K562 (cell line): ENCODE data around the gene POLN. TPM values are rescaled to one million over a fixed set of nuclear protein-coding genes. Genes with fewer than 3 reads are reported as not detected.
A peak's percentile ranks its signal among the peaks of the same experiment; 100 is the strongest.

ENCODE experiments used
- ATAC-seq: fragments of 200-7000 bp; cut with Tn5 transposase; 3 replicates; pipeline ENCODE4 v1.9.1; 2020; ENCODE audit warnings: moderate library complexity
- BruUV-seq: library from RNA; stranded (reverse); fragments of 400-500 nt; replicated peaks from 2 replicates; lab custom pipeline; 2021; lab: Mats Ljungman, UMichigan
- CTCF ChIA-PET: fragments of 300-600 bp; formaldehyde crosslinking; extraction: SDS; loops from one replicate; lab custom pipeline; 2021; ENCODE audit warnings: low intra/inter-chr PET ratio; lab: Yijun Ruan, JAX
- POLR2A ChIA-PET: fragments of 300-600, 350-650 bp; sonication (Branson Sonifier 250); formaldehyde crosslinking; extraction: SDS; loops from one replicate; lab custom pipeline; 2021; ENCODE audit warnings: antibody characterized with exemption, inconsistent platforms; lab: Yijun Ruan, JAX
- DNase-seq, 4 experiments: peaks; one replicate each; pipeline versions ENCODE4 v3.0.0 to v3.0.0-alpha.2; 2011 to 2018; ENCODE audit warnings: low spot score in 3 of 4, mixed read lengths in 3 of 4; ENCODE audit errors: extremely low read depth in 1 of 4
- FAIRE-seq: peaks from 2 replicates; lab custom pipeline; 2011; peaks lifted over from hg19 to GRCh38; lab: Jason Lieb, UNC
- H2AFZ ChIP-seq: 2 replicates; pipeline ENCODE4 v1.6.0; 2011; ENCODE audit warnings: low read depth, low read length, control low read depth, inconsistent platforms
- H3K27ac ChIP-seq: fragments of 200-600 bp; 3 replicates; pipeline ENCODE4 v1.8.0; 2011; ENCODE audit warnings: low read depth, mild to moderate bottlenecking, control low read depth, inconsistent platforms, low read length, moderate library complexity, mixed read lengths; ENCODE audit errors: extremely low read depth
- H3K27me3 ChIP-seq, 2 experiments: fragments of 300-600 bp in 1 of 2; 2 replicates in 1 of 2; 3 replicates in 1 of 2; pipeline versions ENCODE4 v1.6.0 to v1.8.0; 2011; ENCODE audit warnings: inconsistent platforms in 2 of 2, low read length in 2 of 2, mild to moderate bottlenecking in 1 of 2, mixed read lengths in 1 of 2, moderate library complexity in 1 of 2; ENCODE audit not compliant: control insufficient read depth in 2 of 2, insufficient read depth in 2 of 2
- H3K36me3 ChIP-seq: fragments of 300-600 bp; 3 replicates; pipeline ENCODE4 v1.8.0; 2011; ENCODE audit warnings: mild to moderate bottlenecking, low read length, inconsistent platforms; ENCODE audit not compliant: control insufficient read depth, insufficient read depth
- H3K4me1 ChIP-seq, 2 experiments: fragments of 200-600 bp in 1 of 2; replicated peaks in 1 of 2; 2 replicates in 1 of 2; 3 replicates in 1 of 2; pipeline versions ENCODE4 v1.5.1 to v1.8.0; 2011; ENCODE audit warnings: inconsistent platforms in 2 of 2, low read length in 2 of 2, mild to moderate bottlenecking in 1 of 2, mixed read lengths in 1 of 2, moderate library complexity in 1 of 2; ENCODE audit not compliant: control insufficient read depth in 2 of 2, insufficient read depth in 2 of 2
- H3K4me2 ChIP-seq: 2 replicates; pipeline ENCODE4 v1.6.1; 2011; ENCODE audit warnings: low read length, control low read depth, inconsistent platforms, mixed read lengths; ENCODE audit not compliant: insufficient read depth
- H3K4me3 ChIP-seq: fragments of 200-600 bp; sonication (generic), shearing (Covaris generic); 2 replicates; pipeline ENCODE4 v1.5.1; 2016; ENCODE audit warnings: control low read depth, inconsistent platforms
- H3K79me2 ChIP-seq: fragments of 200-600 bp; 3 replicates; pipeline ENCODE4 v1.8.0; 2011; ENCODE audit warnings: low read length, inconsistent platforms; ENCODE audit not compliant: control insufficient read depth, insufficient read depth
- H3K9ac ChIP-seq, 2 experiments: 2 replicates each; pipeline versions ENCODE4 v1.6.0 to v1.6.1; 2011; ENCODE audit warnings: low read depth in 2 of 2, low read length in 2 of 2, control low read depth in 1 of 2, inconsistent platforms in 1 of 2, mild to moderate bottlenecking in 1 of 2, mixed read lengths in 1 of 2; ENCODE audit not compliant: insufficient read depth in 1 of 2
- H3K9me1 ChIP-seq: one replicate; pipeline ENCODE4 v1.6.0; 2011; ENCODE audit warnings: inconsistent platforms, mild to moderate bottlenecking, low read length, moderate library complexity; ENCODE audit not compliant: control insufficient read depth, insufficient read depth
- H3K9me3 ChIP-seq: replicated peaks from 2 replicates; pipeline ENCODE4 v1.5.1; 2011; ENCODE audit warnings: low read depth, low read length, inconsistent platforms; ENCODE audit not compliant: control insufficient read depth, insufficient read depth
- H4K20me1 ChIP-seq: replicated peaks from 2 replicates; pipeline ENCODE4 v1.6.1; 2011; ENCODE audit warnings: low read length, inconsistent platforms, mixed read lengths; ENCODE audit not compliant: control insufficient read depth, insufficient read depth
- ADNP ChIP-seq: fragments of 200-800 bp; sonication (Bioruptor generic); IDR thresholded peaks from 2 replicates; pipeline ENCODE4 v1.6.1; 2016; ENCODE audit warnings: missing genetic modification characterization, missing compliant biosample characterization
- ARID1B ChIP-seq: fragments of 450-650 bp; IDR thresholded peaks from 2 replicates; pipeline ENCODE4 v1.6.1; 2016; ENCODE audit warnings: antibody characterized with exemption, mild to moderate bottlenecking, inconsistent platforms
- ARNT ChIP-seq, 2 experiments: fragments of 450-650 bp; IDR thresholded peaks; 2 replicates each; pipeline ENCODE4 v1.6.1; 2016; ENCODE audit warnings: mild to moderate bottlenecking in 1 of 2
- BRD9 ChIP-seq: fragments of 450-650 bp; IDR thresholded peaks from 2 replicates; pipeline ENCODE4 v1.6.1; 2018; ENCODE audit warnings: low read depth; ENCODE audit not compliant: partially characterized antibody
- CBFA2T3 ChIP-seq: fragments of 450-650 bp; IDR thresholded peaks from 2 replicates; pipeline ENCODE4 v1.6.1; 2017
- COPS2 ChIP-seq: fragments of 450-650 bp; conservative IDR thresholded peaks from 2 replicates; pipeline ENCODE4 v1.6.1; 2016; ENCODE audit warnings: mild to moderate bottlenecking, moderate library complexity
- DDX20 ChIP-seq: fragments of 450-650 bp; IDR thresholded peaks from 2 replicates; pipeline ENCODE4 v1.6.1; 2016; ENCODE audit warnings: missing genetic modification characterization, low read depth, mild to moderate bottlenecking, missing compliant biosample characterization, moderate library complexity
- ESRRA ChIP-seq: fragments of 450-650 bp; IDR thresholded peaks from 2 replicates; pipeline ENCODE4 v1.6.1; 2014; ENCODE audit warnings: low read depth, mild to moderate bottlenecking, moderate library complexity, borderline replicate concordance
- FOS ChIP-seq: IDR thresholded peaks from 3 replicates; pipeline ENCODE4 v1.6.1; 2011; ENCODE audit not compliant: insufficient read length; ENCODE audit errors: extremely low read depth
- FOXK1 ChIP-seq: sonication (generic); formaldehyde crosslinking; IDR thresholded peaks from 2 replicates; pipeline ENCODE4 v1.8.0; 2022; ENCODE audit warnings: missing genetic modification reagents, mild to moderate bottlenecking, borderline replicate concordance
- GTF2A2 ChIP-seq: IDR thresholded peaks from 2 replicates; pipeline ENCODE4 v1.6.1; 2016; ENCODE audit warnings: mild to moderate bottlenecking, missing genetic modification characterization, missing compliant biosample characterization
- RAD51 ChIP-seq: fragments of 450-650 bp; IDR thresholded peaks from 2 replicates; pipeline ENCODE4 v1.7.1; 2016; ENCODE audit warnings: low read depth, mild to moderate bottlenecking, borderline replicate concordance
- SNIP1 ChIP-seq: fragments of 450-650 bp; IDR thresholded peaks from 2 replicates; pipeline ENCODE4 v1.7.1; 2017; ENCODE audit warnings: low read depth, mild to moderate bottlenecking
- SP2 ChIP-seq: IDR thresholded peaks from 2 replicates; pipeline ENCODE4 v1.6.1; 2011; ENCODE audit warnings: mild to moderate bottlenecking, low read depth, low read length, moderate library complexity; ENCODE audit not compliant: poor library complexity, severe bottlenecking; ENCODE audit errors: extremely low read depth
- TEAD4 ChIP-seq, 2 experiments: sonication (generic) in 1 of 2; formaldehyde crosslinking in 1 of 2; IDR thresholded peaks; 2 replicates each; pipeline versions ENCODE4 v1.6.1 to v1.8.0; 2012 to 2022; ENCODE audit warnings: borderline replicate concordance in 1 of 2, inconsistent platforms in 1 of 2, low read length in 1 of 2, mild to moderate bottlenecking in 1 of 2, missing genetic modification reagents in 1 of 2
- ZNF324 ChIP-seq: fragments of 250-450 bp; sonication (Bioruptor Pico); IDR thresholded peaks from 2 replicates; pipeline ENCODE4 v1.4.0; 2020; ENCODE audit warnings: mild to moderate bottlenecking
- ZNF695 ChIP-seq: fragments of 450-650 bp; formaldehyde crosslinking; IDR thresholded peaks from 2 replicates; pipeline ENCODE4 v1.4.0; 2020; ENCODE audit warnings: mild to moderate bottlenecking, moderate library complexity
- WGBS: fragments of 100-300 bp; shearing (Covaris generic); methylation state at CpG from one replicate; pipeline ENCODE4 v1.1.6; 2016; ENCODE audit warnings: low coverage, mixed read lengths; ENCODE audit not compliant: insufficient coverage; ENCODE audit errors: missing lambda C conversion rate; 5-methylcytosine and 5-hydroxymethylcytosine counted together
- in situ Hi-C: fragments of 300-500 bp; cut with MboI; formaldehyde crosslinking; loops from 4 replicates; pipeline ENCODE4 v1.15.0; 2018; ENCODE audit warnings: inconsistent platforms, mixed read lengths
- intact Hi-C: fragments of 100-400 bp; cut with micrococcal nuclease; formaldehyde crosslinking; loops from 2 replicates; pipeline ENCODE4 v1.14.2; 2022
- polyA plus RNA-seq, 8 experiments: library from polyadenylated mRNA; depleted of rRNA in 4 of 8; stranded (reverse) in 5 of 8; unstranded in 3 of 8; fragments of >200 nt; fragmentation: Nextera tagmentation in 2 of 8; fragmentation: Illumina TruSeq in 1 of 8; extraction: Ambion mirVana in 2 of 8; extraction: Trizol in 1 of 8; gene quantifications; 2 replicates each; pipeline versions ENCODE4 v1.2.1 to v1.2.3, GENCODE V29; 2011 to 2014; ENCODE audit warnings: inconsistent platforms in 1 of 8, missing spikeins in 1 of 8
- total RNA-seq, 7 experiments: library from RNA; depleted of rRNA in 6 of 7; stranded (reverse); fragments of >200 nt in 6 of 7; fragmentation: Illumina TruSeq in 2 of 7; extraction: Trizol in 2 of 7; gene quantifications; 2 replicates each; pipeline versions ENCODE4 v1.2.1 to v1.2.3, GENCODE V29; 2011 to 2021; ENCODE audit warnings: low replicate concordance in 1 of 7
- TF ChIP-seq, protein P1 (sequence below): fragments of 250-450 bp; sonication (Bioruptor Pico); IDR thresholded peaks from 2 replicates; pipeline ENCODE4 v1.6.1; 2021; ENCODE audit warnings: mild to moderate bottlenecking

The POLN gene
- total and polyA plus RNA-seq, 9 of the 15 experiments (the other 6 are each of a cell fraction or from before 2014, with no cell fraction given): 0.08 to 0.91 (median 0.32) TPM

DNA sequence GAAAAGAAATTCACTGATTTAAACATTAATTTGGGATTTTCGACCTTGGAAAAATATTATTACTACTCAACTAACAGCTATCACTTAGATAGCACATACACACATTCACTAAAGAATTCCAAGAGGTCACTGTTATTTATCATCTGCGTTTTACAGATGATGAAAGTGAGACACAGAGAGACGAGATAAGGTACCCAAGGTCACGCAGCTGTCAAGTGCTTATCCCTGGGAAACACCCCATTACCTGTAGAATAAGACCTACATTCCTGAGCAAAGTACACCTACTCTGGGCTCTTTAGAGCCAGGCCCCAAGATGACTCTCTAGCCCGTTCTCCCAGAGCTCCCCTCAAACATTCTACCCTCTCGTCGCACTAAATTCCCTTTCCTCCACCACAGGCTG, 48.6 kb downstream of the POLN start:
- H3K27me3 ChIP-seq: no peaks in the 10 kb centered on the region
- H3K27ac ChIP-seq: no peak overlapping the region
- H3K4me3 ChIP-seq: no peak overlapping the region
- CTCF ChIA-PET: no interaction called here
- intact Hi-C loops: no loop called here
- no peaks in the 10 kb centered on the region for H3K9me1 ChIP-seq
- ATAC-seq: no peak
- peaks cover 0 to 3% of the 10 kb centered on the region in 2 experiments; a peak in 1 of 5 replicates for H3K4me1 ChIP-seq
- no peaks in the 10 kb centered on the region for H3K36me3 ChIP-seq
- no peak for DNase-seq
- H3K4me2 ChIP-seq: no peak overlapping the region
- TF ChIP-seq GTF2A2 (tag) (no peak), ZNF695 (CRISPR knock-in tag) (no peak), SNIP1 (no peak), ZNF324 (CRISPR knock-in tag) (no peak), BRD9 (no peak), RAD51 (no peak), FOXK1 (CRISPR knock-in tag) (no peak), ADNP (tag) (no peak), FOS (no peak), ESRRA (peak; percentile 85), TEAD4 (IDR thresholded peaks at IDR 0.05; ENCODE audit: low read length) (peak; percentile 29; the same call in 1 of the 2 replicates), TEAD4 (CRISPR knock-in tag; IDR thresholded peaks at IDR 0.05; ENCODE audit: borderline replicate concordance) (no peak), COPS2 (no peak), DDX20 (tag) (no peak), ARNT (IDR thresholded peaks at IDR 0.05) (no peak), CBFA2T3 (peak; percentile 32; the same call in 1 of the 2 replicates), SP2 (no peak), ARID1B (0 out of 2 replicates have a peak, but pooled peaks have one; percentile 11)
- TF ChIP-seq, protein P1, sequence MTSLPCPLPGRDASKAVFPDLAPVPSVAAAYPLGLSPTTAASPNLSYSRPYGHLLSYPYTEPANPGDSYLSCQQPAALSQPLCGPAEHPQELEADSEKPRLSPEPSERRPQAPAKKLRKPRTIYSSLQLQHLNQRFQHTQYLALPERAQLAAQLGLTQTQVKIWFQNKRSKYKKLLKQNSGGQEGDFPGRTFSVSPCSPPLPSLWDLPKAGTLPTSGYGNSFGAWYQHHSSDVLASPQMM: no peak
- no peak overlapping the region for H3K9ac ChIP-seq
- 26% methylated on average over 7 of the region's 7 CpGs for whole genome bisulfite sequencing
- no peaks in the 10 kb centered on the region for H3K9me3 ChIP-seq
- no peaks in the 10 kb centered on the region for H4K20me1 ChIP-seq
- POLR2A ChIA-PET: interaction anchor here (0.8 kb wide), 1 partner anchor 15 kb away, joined by 3 read pairs; no protein-coding TSS in a partner anchor
- no peak for FAIRE-seq
- H3K79me2 ChIP-seq: no peaks in the 10 kb centered on the region
- in situ Hi-C loops: no loop called here
- no peak overlapping the region for H2AFZ ChIP-seq
- no TSS peak for BruUV-seq
